Hepatocyte (in vitro differentiated cells): Measurements from ENCODE around the gene ADGRA3. TPM values are rescaled to one million over a fixed set of nuclear protein-coding genes. Genes with fewer than 3 reads are reported as not detected.
A peak's percentile ranks its signal among the peaks of the same experiment; 100 is the strongest.

ENCODE experiments used
- DNase-seq: peaks from one replicate; pipeline ENCODE4 v3.0.0-alpha.2; 2016; ENCODE audit warnings: low spot score
- H2AFZ ChIP-seq: fragments of 200-600 bp; sonication (generic); 2 replicates; pipeline ENCODE4 v1.6.0; 2016; ENCODE audit warnings: antibody characterized with exemption, mild to moderate bottlenecking
- H3K27ac ChIP-seq: fragments of 200-600 bp; sonication (generic); 2 replicates; pipeline ENCODE4 v1.5.1; 2016; ENCODE audit warnings: mild to moderate bottlenecking
- H3K27me3 ChIP-seq: fragments of 200-600 bp; sonication (generic); 2 replicates; pipeline ENCODE4 v1.6.1; 2016
- H3K36me3 ChIP-seq: fragments of 200-600 bp; sonication (generic); replicated peaks from 2 replicates; pipeline ENCODE4 v1.5.1; 2016; ENCODE audit warnings: low read depth; ENCODE audit not compliant: insufficient read depth
- H3K4me1 ChIP-seq: fragments of 200-600 bp; sonication (generic); 2 replicates; pipeline ENCODE4 v1.5.1; 2016; ENCODE audit warnings: mild to moderate bottlenecking, moderate library complexity; ENCODE audit not compliant: insufficient read depth
- H3K4me2 ChIP-seq: fragments of 200-600 bp; sonication (generic); 2 replicates; pipeline ENCODE4 v1.6.0; 2016
- H3K4me3 ChIP-seq: fragments of 200-600 bp; sonication (generic); 2 replicates; pipeline ENCODE4 v1.5.1; 2016; ENCODE audit warnings: mild to moderate bottlenecking
- H3K79me2 ChIP-seq: fragments of 200-600 bp; sonication (generic); 2 replicates; pipeline ENCODE4 v1.6.0; 2017; ENCODE audit warnings: mild to moderate bottlenecking
- H3K9me2 ChIP-seq: fragments of 200-600 bp; sonication (generic); replicated peaks from 2 replicates; pipeline ENCODE4 v1.6.0; 2017; ENCODE audit warnings: mild to moderate bottlenecking; ENCODE audit not compliant: insufficient read depth
- H3K9me3 ChIP-seq: fragments of 200-600 bp; sonication (generic); 2 replicates; pipeline ENCODE4 v1.5.1; 2016; ENCODE audit warnings: low read depth, mild to moderate bottlenecking
- H4K20me1 ChIP-seq: fragments of 200-600 bp; sonication (generic); 2 replicates; pipeline ENCODE4 v1.6.0; 2016; ENCODE audit warnings: mild to moderate bottlenecking; ENCODE audit not compliant: insufficient read depth, poor library complexity, severe bottlenecking
- EZH2 ChIP-seq: fragments of 200-600 bp; sonication (generic); IDR thresholded peaks from 2 replicates; pipeline ENCODE4 v1.6.1; 2016; ENCODE audit warnings: antibody characterized with exemption, mild to moderate bottlenecking, borderline replicate concordance
- EZH2phosphoT487 ChIP-seq: fragments of 200-600 bp; sonication (generic); IDR thresholded peaks from one replicate; pipeline ENCODE4 v1.6.1; 2018; ENCODE audit warnings: antibody characterized with exemption, mild to moderate bottlenecking, low read depth, moderate library complexity; ENCODE audit not compliant: unreplicated experiment, severe bottlenecking
- WGBS: methylation state at CpG from one replicate; pipeline ENCODE4 v1.1.6; 2016; ENCODE audit warnings: low lambda C conversion rate; ENCODE audit errors: missing lambda C conversion rate; 5-methylcytosine and 5-hydroxymethylcytosine counted together
- polyA plus RNA-seq: library from polyadenylated mRNA; unstranded; fragments of >200 nt; fragmentation: Nextera tagmentation; extraction: Ambion mirVana; gene quantifications from 2 replicates; pipeline ENCODE4 v1.2.1, GENCODE V29; 2016
- total RNA-seq: library from RNA; depleted of rRNA; stranded (reverse); fragments of >200 nt; gene quantifications from 2 replicates; pipeline ENCODE4 v1.2.3, GENCODE V29; 2014
- TF ChIP-seq, protein P1 (sequence below): fragments of 200-600 bp; sonication (generic); IDR thresholded peaks from 2 replicates; pipeline ENCODE4 v1.5.1; 2016; ENCODE audit warnings: antibody characterized with exemption, mild to moderate bottlenecking; ENCODE audit not compliant: poor library complexity

The ADGRA3 gene
- total and polyA plus RNA-seq, 2 experiments from 2014 or later: 21.2 to 61.6 TPM

DNA sequence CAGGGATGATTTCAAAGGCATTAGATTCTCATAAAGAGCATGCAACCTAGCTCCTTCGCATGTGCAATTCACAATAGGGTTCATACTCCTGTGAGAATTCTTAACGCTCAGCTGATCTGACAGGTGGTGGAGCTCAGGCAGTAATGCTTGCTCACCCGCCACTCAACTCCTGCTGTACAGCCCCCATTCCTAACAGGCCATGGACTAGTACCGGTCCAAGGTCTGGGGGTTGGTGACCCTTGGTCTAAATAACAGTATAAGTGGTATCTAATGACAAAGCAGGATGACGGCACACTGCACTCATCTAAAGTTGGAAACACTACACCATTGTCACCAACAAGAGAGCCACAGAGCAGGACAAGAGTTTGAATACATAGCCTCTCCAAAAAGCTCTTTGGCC is 28.5 kb downstream of the ADGRA3 start:
- Histone ChIP-seq H3K27ac (no peak overlapping the region), H3K79me2 (peaks cover 82% of the 10 kb centered on the region), H3K9me2 (no peaks in the 10 kb centered on the region), H3K36me3 (no peaks in the 10 kb centered on the region), H3K4me2 (no peak overlapping the region), H2AFZ (no peak overlapping the region), H3K27me3 (no peaks in the 10 kb centered on the region), H3K9me3 (no peaks in the 10 kb centered on the region), H4K20me1 (peaks cover 12% of the 10 kb centered on the region), H3K4me1 (peaks cover 18% of the 10 kb centered on the region), H3K4me3 (no peak overlapping the region)
- WGBS: 86% methylated on average over 5 of the region's 5 CpGs
- TF ChIP-seq, protein P1, sequence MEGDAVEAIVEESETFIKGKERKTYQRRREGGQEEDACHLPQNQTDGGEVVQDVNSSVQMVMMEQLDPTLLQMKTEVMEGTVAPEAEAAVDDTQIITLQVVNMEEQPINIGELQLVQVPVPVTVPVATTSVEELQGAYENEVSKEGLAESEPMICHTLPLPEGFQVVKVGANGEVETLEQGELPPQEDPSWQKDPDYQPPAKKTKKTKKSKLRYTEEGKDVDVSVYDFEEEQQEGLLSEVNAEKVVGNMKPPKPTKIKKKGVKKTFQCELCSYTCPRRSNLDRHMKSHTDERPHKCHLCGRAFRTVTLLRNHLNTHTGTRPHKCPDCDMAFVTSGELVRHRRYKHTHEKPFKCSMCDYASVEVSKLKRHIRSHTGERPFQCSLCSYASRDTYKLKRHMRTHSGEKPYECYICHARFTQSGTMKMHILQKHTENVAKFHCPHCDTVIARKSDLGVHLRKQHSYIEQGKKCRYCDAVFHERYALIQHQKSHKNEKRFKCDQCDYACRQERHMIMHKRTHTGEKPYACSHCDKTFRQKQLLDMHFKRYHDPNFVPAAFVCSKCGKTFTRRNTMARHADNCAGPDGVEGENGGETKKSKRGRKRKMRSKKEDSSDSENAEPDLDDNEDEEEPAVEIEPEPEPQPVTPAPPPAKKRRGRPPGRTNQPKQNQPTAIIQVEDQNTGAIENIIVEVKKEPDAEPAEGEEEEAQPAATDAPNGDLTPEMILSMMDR: no peak
- no peak for TF ChIP-seq EZH2phosphoT487
- no peak for TF ChIP-seq EZH2
- DNase-seq: no peak

DNA sequence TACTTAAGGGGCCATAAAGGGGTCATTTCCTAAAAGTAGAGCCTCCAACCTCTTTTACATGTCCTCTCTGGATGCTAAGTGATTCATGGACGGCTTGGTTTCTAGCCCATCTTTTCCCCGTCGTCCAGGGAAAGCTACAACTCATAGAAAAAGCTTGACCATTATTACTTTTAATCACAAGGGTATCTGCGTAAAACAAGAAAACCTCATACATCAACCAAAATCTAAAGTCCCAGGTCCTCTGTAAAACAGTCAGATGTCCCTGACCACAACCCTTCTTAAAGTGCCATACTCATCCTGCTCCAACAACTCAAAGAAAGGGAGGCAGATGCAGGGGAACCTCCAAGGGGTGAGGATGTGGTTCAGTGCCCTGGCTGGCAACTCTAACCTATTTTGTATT is 29.6 kb downstream of the ADGRA3 start:
- Histone ChIP-seq H2AFZ (no peak overlapping the region), H3K36me3 (no peaks in the 10 kb centered on the region), H3K4me1 (peaks cover 10% of the 10 kb centered on the region), H3K4me2 (no peak overlapping the region), H3K4me3 (no peak overlapping the region), H3K9me2 (no peaks in the 10 kb centered on the region), H3K9me3 (no peaks in the 10 kb centered on the region), H4K20me1 (peaks cover 12% of the 10 kb centered on the region), H3K27me3 (no peaks in the 10 kb centered on the region), H3K27ac (no peak overlapping the region), H3K79me2 (peaks cover 81% of the 10 kb centered on the region)
- TF ChIP-seq EZH2 (no peak), EZH2phosphoT487 (no peak)
- TF ChIP-seq, protein P1: no peak
- WGBS: 89% methylated on average over 4 of the region's 4 CpGs
- DNase-seq: no peak

DNA sequence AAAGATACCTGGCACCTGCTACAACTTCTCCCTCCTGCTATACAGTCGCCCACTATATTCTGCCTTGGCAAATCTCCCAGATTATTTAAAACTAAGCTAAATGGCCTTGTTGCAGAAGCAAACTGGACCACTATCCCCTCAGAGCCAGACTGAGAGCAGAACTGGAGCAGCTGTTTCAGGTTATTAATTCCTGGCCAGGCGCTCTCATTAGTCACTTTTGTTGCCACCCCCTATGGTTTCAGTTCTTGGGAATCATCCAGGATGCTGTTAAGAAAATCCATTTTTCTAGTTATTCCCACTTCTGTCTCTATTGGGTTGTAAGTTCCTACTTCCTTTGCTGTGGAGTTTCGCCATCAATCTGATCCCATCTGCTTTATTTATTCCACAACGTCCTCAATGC is 30.1 kb downstream of the ADGRA3 start:
- Histone ChIP-seq H4K20me1 (peaks cover 12% of the 10 kb centered on the region), H3K4me1 (peaks cover 11% of the 10 kb centered on the region), H3K9me3 (no peaks in the 10 kb centered on the region), H3K27me3 (no peaks in the 10 kb centered on the region), H3K79me2 (peaks cover 85% of the 10 kb centered on the region), H3K36me3 (no peaks in the 10 kb centered on the region), H2AFZ (no peak overlapping the region), H3K4me2 (no peak overlapping the region), H3K4me3 (no peak overlapping the region), H3K9me2 (no peaks in the 10 kb centered on the region), H3K27ac (no peak overlapping the region)
- DNase-seq: no peak
- WGBS: 88% methylated on average over 4 of the region's 4 CpGs
- no peak for TF ChIP-seq EZH2
- TF ChIP-seq, protein P1: no peak

DNA sequence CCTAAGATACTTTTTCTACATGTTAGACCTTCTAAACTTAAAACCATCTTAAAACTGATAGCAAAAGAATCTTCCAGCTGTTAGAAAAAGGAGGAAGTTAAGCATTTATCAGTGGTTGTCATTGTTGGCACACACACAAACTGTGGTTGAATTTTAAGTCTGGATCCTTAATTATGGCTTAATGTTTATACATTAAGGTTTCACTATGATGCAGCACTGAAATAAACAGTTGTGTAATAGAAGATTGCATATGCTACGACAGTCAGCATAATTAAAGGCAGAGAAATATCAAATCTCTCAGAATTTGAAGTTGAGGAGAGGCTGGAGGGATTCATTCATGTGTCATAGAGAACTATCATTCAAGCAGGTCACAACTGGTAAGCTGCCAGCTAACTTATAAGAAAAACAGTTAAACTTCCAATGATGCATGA is 32.3 kb downstream of the ADGRA3 start:
- H3K4me3 ChIP-seq: no peak overlapping the region

More for the DNA sequence above, 32.3 kb downstream of the ADGRA3 start:
- DNase-seq: no peak
- peaks cover 12% of the 10 kb centered on the region for H4K20me1 ChIP-seq
- H3K27ac ChIP-seq: peak overlapping the region; percentile 31
- H3K9me2 ChIP-seq: no peaks in the 10 kb centered on the region
- H2AFZ ChIP-seq: no peak overlapping the region
- H3K4me1 ChIP-seq: peaks cover 15% of the 10 kb centered on the region
- H3K9me3 ChIP-seq: no peaks in the 10 kb centered on the region
- no peaks in the 10 kb centered on the region for H3K27me3 ChIP-seq
- H3K79me2 ChIP-seq: peaks cover 89% of the 10 kb centered on the region
- TF ChIP-seq EZH2 (no peak), EZH2phosphoT487 (no peak)
- no peaks in the 10 kb centered on the region for H3K36me3 ChIP-seq
- H3K4me2 ChIP-seq: peak overlapping the region; percentile 2
- WGBS: 40% methylated on average over 1 of the region's 1 CpG
